Bronchial epithelial cell (primary cell): ENCODE data around the gene LPAR6. TPM values are rescaled to one million over a fixed set of nuclear protein-coding genes. Genes with fewer than 3 reads are reported as not detected.
"Not testable (repeated sequence)": the region's sequence is repeated elsewhere in the genome, so short reads cannot be mapped to it uniquely, and the experiment has no call there.

ENCODE experiments used
- DNase-seq: peaks from one replicate; pipeline ENCODE4 v3.0.0-alpha.2; 2010; ENCODE audit warnings: low read depth
- FAIRE-seq: peaks from 2 replicates; lab custom pipeline; 2011; peaks lifted over from hg19 to GRCh38; lab: Jason Lieb, UNC
- H3K27me3 ChIP-seq: 2 replicates; pipeline ENCODE4 v1.5.1; 2011; ENCODE audit warnings: low read length; ENCODE audit not compliant: control insufficient read depth, insufficient read depth
- H3K36me3 ChIP-seq: 2 replicates; pipeline ENCODE4 v1.5.1; 2011; ENCODE audit warnings: low read length; ENCODE audit not compliant: control insufficient read depth, insufficient read depth
- H3K4me3 ChIP-seq: 2 replicates; pipeline ENCODE4 v1.5.1; 2011; ENCODE audit warnings: mild to moderate bottlenecking, low read depth, low read length, control low read depth
- total RNA-seq: library from RNA; depleted of rRNA; stranded (reverse); fragments of >200 nt; gene quantifications from 2 replicates; pipeline ENCODE4 v1.2.1, GENCODE V29; 2014
- TF ChIP-seq, protein P1 (sequence below): IDR thresholded peaks from 2 replicates; pipeline ENCODE4 v1.5.1; 2011; ENCODE audit warnings: mild to moderate bottlenecking, moderate library complexity, low read length, control low read depth, inconsistent platforms; ENCODE audit not compliant: insufficient read depth, severe bottlenecking

LPAR6 gene
- total RNA-seq, 1 donor from 2014 or later = 5.8 TPM

DNA sequence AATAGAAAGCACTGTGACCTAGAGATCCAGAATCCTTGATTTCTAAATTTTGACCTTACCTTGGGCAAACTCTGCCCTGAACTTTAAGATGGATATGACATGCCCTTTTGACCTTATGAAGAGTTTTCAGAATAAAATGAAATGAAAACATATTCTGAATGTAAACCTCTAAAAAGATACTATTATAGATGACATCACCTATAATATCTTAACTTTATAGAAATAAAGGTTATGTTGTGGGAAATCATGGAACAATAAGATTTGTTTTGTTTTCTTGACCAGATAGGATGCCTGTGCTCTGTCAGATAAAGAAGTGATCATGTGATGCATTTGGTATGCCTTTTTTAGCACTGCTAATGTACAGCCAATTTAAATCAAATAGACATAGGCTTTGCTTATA is 13.1 kb upstream of the LPAR6 start:
- DNase-seq = no peak
- H3K27me3 ChIP-seq = no peaks in the 10 kb centered on the region
- no peak overlapping the region for H3K4me3 ChIP-seq
- no peak for FAIRE-seq
- TF ChIP-seq, protein P1, sequence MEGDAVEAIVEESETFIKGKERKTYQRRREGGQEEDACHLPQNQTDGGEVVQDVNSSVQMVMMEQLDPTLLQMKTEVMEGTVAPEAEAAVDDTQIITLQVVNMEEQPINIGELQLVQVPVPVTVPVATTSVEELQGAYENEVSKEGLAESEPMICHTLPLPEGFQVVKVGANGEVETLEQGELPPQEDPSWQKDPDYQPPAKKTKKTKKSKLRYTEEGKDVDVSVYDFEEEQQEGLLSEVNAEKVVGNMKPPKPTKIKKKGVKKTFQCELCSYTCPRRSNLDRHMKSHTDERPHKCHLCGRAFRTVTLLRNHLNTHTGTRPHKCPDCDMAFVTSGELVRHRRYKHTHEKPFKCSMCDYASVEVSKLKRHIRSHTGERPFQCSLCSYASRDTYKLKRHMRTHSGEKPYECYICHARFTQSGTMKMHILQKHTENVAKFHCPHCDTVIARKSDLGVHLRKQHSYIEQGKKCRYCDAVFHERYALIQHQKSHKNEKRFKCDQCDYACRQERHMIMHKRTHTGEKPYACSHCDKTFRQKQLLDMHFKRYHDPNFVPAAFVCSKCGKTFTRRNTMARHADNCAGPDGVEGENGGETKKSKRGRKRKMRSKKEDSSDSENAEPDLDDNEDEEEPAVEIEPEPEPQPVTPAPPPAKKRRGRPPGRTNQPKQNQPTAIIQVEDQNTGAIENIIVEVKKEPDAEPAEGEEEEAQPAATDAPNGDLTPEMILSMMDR = no peak
- no peaks in the 10 kb centered on the region for H3K36me3 ChIP-seq

DNA sequence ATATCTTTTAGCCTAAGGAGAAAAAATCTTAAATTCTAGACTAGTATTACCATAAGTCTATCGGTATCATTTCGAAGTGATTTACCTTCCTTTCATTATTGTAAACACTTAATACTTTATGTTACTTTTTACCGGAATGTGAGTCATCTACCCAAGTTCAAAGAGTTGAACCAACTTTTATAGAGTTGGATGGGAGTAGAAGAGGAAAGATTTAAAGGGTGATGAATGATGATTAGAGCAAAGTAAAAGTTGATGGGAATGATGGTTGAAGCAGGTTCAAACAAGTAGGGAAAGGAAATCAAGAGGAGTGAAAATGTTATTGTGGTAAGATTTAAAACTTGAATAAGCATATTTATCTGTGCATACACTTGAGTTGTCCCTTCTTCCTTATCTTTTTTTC is 11.3 kb upstream of the LPAR6 start:
- TF ChIP-seq, protein P1 = no peak
- Histone ChIP-seq H3K27me3 (no peaks in the 10 kb centered on the region), H3K36me3 (no peaks in the 10 kb centered on the region), H3K4me3 (no peak overlapping the region)
- DNase-seq (peak; percentile 88), FAIRE-seq (no peak)

DNA sequence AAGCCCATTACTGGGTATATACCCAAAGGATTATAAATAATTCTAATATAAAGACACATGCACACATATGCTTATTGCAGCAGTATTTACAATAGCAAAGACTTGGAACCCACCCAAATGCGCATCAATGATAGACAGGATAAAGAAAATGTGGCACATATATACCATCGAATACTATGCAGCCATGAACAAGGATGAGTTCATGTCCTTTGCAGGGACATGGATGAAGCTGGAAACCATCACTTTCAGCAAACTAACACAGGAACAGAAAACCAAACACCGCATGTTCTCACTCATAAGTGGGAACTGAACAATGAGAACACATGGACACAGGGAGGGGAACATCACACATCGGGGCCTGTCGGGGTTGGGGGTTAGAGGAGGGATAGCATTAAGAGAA is 9.1 kb upstream of the LPAR6 start:
- not testable (repeated sequence) for FAIRE-seq, H3K4me3 ChIP-seq, DNase-seq, H3K36me3 ChIP-seq, H3K27me3 ChIP-seq

DNA sequence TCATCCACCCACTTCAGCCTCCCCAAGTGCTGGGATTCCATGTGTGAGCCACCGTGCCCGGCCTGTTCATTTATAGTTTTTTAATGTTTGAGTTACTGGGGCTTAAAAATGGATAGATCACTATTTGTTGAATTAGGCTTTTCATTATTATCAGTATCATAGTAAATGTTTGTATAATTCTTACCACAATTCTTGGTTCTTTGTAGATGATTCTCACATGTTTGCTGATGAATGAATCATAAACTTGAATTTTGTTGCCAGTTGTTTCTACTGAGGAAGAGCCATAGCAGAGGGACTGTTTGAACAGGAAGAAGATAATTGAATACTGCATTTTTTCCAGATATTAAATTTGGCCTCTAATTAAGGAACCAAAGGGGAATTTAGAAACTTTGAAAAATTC is 2.6 kb upstream of the LPAR6 start:
- Histone ChIP-seq H3K36me3 (no peaks in the 10 kb centered on the region), H3K4me3 (no peak overlapping the region), H3K27me3 (no peaks in the 10 kb centered on the region)
- DNase-seq = no peak
- TF ChIP-seq, protein P1 = no peak
- FAIRE-seq = no peak

DNA sequence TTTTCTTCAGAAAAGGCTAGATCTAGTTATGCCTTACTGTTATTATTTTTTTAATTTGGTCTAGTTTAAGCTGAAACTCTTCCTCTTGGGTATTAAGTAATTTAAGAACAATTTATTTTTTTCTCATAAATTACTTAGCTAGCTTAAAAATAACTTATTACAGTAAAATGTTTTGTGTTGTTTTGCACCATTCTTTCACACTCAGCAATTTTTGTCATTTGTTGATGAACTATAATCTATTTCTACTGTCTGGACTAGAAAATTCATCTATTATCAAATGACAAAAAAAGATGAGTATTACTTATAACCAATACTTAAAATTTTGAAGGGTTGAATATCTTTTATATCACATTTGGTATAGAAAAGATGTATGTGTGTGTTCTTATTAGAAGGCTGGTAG is 1.6 kb upstream of the LPAR6 start:
- H3K4me3 ChIP-seq = no peak overlapping the region
- TF ChIP-seq, protein P1 = no peak
- FAIRE-seq (no peak), DNase-seq (no peak)
- no peaks in the 10 kb centered on the region for H3K27me3 ChIP-seq
- H3K36me3 ChIP-seq = no peaks in the 10 kb centered on the region

DNA sequence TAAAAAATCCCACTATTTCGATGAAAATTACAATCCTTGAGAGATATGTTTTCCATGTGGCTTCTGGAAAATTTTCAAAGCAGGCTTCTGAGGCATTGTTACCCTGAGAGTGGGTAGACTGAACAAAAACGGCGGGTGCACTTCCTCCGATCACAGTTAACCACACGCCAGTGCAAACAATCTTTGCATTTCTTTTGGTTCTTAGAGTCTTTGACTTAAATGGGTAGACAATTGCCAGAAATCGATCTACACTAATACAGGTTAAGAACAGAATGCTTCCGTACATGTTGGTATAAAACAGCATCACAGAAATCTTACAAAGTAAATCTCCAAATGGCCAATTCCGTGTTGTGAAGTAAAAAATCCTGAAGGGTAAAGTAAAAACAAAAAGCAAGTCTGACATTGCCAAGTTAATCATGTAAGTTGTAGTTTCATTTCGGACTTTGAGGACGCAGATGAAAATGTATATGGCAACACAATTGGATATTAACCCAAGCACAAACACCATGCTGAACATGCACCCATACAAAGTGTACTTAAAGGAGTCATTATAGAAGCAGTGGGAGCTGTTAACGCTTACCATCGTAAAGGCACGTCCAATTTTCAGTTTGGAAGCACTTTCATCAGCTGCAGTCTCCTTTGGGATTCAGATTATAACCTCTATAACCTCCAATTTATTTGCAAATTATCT is 927 bp downstream of the LPAR6 start:
- H3K36me3 ChIP-seq = no peaks in the 10 kb centered on the region
- H3K27me3 ChIP-seq = no peaks in the 10 kb centered on the region
- peak; percentile 64 for FAIRE-seq
- H3K4me3 ChIP-seq = peak overlapping the region; percentile 66
- DNase-seq = peak; percentile 51
- TF ChIP-seq, protein P1 = no peak
